GM21825 (cell line): ENCODE data around the gene FBXO30.

Experiments used
- ATAC-seq: cut with Tn5 transposase; IDR thresholded peaks from one replicate; pipeline ENCODE4 v1.9.1; 2021; ENCODE audit warnings: mild to moderate bottlenecking, moderate library complexity; ENCODE audit not compliant: unreplicated experiment

Gene FBXO30

GRCh38 chr6:145822456-145822855 is 7.9 kb upstream of the FBXO30 start:
- ATAC-seq: no peak

GRCh38 chr6:145819994-145820393 is 5.4 kb upstream of the FBXO30 start:
- ATAC-seq: no peak

- no peak for ATAC-seq
Measured at GRCh38 chr6:145818796-145819195, 4.2 kb upstream of the FBXO30 start.

- ATAC-seq: no peak
Measured at GRCh38 chr6:145816392-145816791, 1.8 kb upstream of the FBXO30 start.

- ATAC-seq: peak; percentile 9
Measured at GRCh38 chr6:145815309-145816274, 997 bp upstream of the FBXO30 start.

GRCh38 chr6:145814035-145814500 is 527 bp downstream of the FBXO30 start:
- peak; percentile 25 for ATAC-seq

GRCh38 chr6:145813285-145814034 is 1.1 kb downstream of the FBXO30 start:
- ATAC-seq: no peak

GRCh38 chr6:145811741-145812140 is 2.9 kb downstream of the FBXO30 start:
- ATAC-seq: no peak

- no peak for ATAC-seq
Measured at GRCh38 chr6:145809785-145810184, 4.8 kb downstream of the FBXO30 start.

GRCh38 chr6:145809211-145809610 is 5.4 kb downstream of the FBXO30 start:
- peak; percentile 85 for ATAC-seq

- no peak for ATAC-seq
Measured at GRCh38 chr6:145808239-145808638, 6.4 kb downstream of the FBXO30 start.

- ATAC-seq: no peak
Measured at GRCh38 chr6:145802141-145802540, 12.5 kb downstream of the FBXO30 start.

GRCh38 chr6:145801021-145801420 is 13.6 kb downstream of the FBXO30 start:
- ATAC-seq: no peak

- no peak for ATAC-seq
Measured at GRCh38 chr6:145798530-145798929, 16.1 kb downstream of the FBXO30 start.

GRCh38 chr6:145789443-145789842 is 25.2 kb downstream of the FBXO30 start:
- ATAC-seq: no peak

- ATAC-seq: no peak
Measured at GRCh38 chr6:145787688-145788087, 26.9 kb downstream of the FBXO30 start.

- peak; percentile 76 for ATAC-seq
Measured at GRCh38 chr6:145784683-145785082, 29.9 kb downstream of the FBXO30 start.

- no peak for ATAC-seq
Measured at GRCh38 chr6:145783796-145784195, 30.8 kb downstream of the FBXO30 start.

- ATAC-seq: no peak
Measured at GRCh38 chr6:145772846-145773245, 41.7 kb downstream of the FBXO30 start.

GRCh38 chr6:145765449-145765848 is 49.1 kb downstream of the FBXO30 start:
- no peak for ATAC-seq

- no peak for ATAC-seq
Measured at GRCh38 chr6:145763742-145764141, 50.9 kb downstream of the FBXO30 start.

GRCh38 chr6:145761584-145761983 is 53.0 kb downstream of the FBXO30 start:
- no peak for ATAC-seq
